Gastrocnemius medialis (tissue), 4 donors: ENCODE measurements around the gene MED12L. TPM values are rescaled to one million over a fixed set of nuclear protein-coding genes. Genes with fewer than 3 reads are reported as not detected.

ENCODE experiments used
- ATAC-seq, 2 donors: fragments of 150-250 bp; one replicate each; pipeline ENCODE4 v1.9.1; 2016
- DNase-seq, 2 donors: peaks; one replicate each; pipeline ENCODE4 v3.0.0-alpha.2; 2019
- H3K27ac ChIP-seq, 4 donors: fragments of 200-600 bp; sonication (generic); 1 replicate in 1 of 4; 2 replicates in 3 of 4; pipeline ENCODE4 v1.5.1; 2016 to 2018; ENCODE audit warnings: mild to moderate bottlenecking in 2 of 4, moderate library complexity in 1 of 4
- H3K27me3 ChIP-seq, 3 donors: fragments of 200-600 bp; sonication (generic) in 2 of 3; 1 replicate in 1 of 3; 2 replicates in 2 of 3; pipeline versions ENCODE4 v1.5.1 to v1.6.0; 2016 to 2019; ENCODE audit warnings: mild to moderate bottlenecking in 1 of 3, moderate library complexity in 1 of 3
- H3K36me3 ChIP-seq, 2 donors: fragments of 200-600 bp; sonication (generic) in 1 of 2; one replicate each; pipeline ENCODE4 v1.5.1; 2017 to 2018
- H3K4me1 ChIP-seq, 2 donors: fragments of 200-600 bp; sonication (generic) in 1 of 2; one replicate each; pipeline ENCODE4 v1.5.1; 2016 to 2017; ENCODE audit warnings: mild to moderate bottlenecking in 2 of 2
- H3K4me3 ChIP-seq, 4 donors: fragments of 200-600 bp; sonication (generic) in 3 of 4; 1 replicate in 1 of 4; 2 replicates in 3 of 4; pipeline ENCODE4 v1.5.1; 2016 to 2019; ENCODE audit warnings: mild to moderate bottlenecking in 2 of 4
- H3K9me3 ChIP-seq, 3 donors: fragments of 200-600 bp; sonication (generic) in 2 of 3; 1 replicate in 1 of 3; 2 replicates in 2 of 3; pipeline ENCODE4 v1.5.1; 2016 to 2019
- POLR2A ChIP-seq, 2 donors: fragments of 450-650 bp; IDR thresholded peaks; one replicate each; pipeline ENCODE4 v1.6.1; 2017; ENCODE audit warnings: antibody characterized with exemption in 2 of 2, mild to moderate bottlenecking in 2 of 2, moderate library complexity in 2 of 2
- in situ Hi-C, 4 donors: fragments of 200-750 bp; cut with MboI; loops; one replicate each; pipeline versions ENCODE4 v1.15.0 to v1.8.0; 2017; ENCODE audit warnings: low sequenced_read_pairs in 4 of 4
- intact Hi-C: fragments of 100-400 bp; cut with DNase I; formaldehyde crosslinking; loops from one replicate; pipeline ENCODE4 v1.15.1; 2023; ENCODE audit warnings: low total_unique reads
- total RNA-seq, 4 donors: library from RNA; depleted of rRNA; stranded (reverse); fragments of >200 nt; gene quantifications; one replicate each; pipeline versions ENCODE4 v1.1.0 to v1.2.3, GENCODE V29; 2016
- TF ChIP-seq, protein P1 (sequence below), 5 experiments: fragments of 450-650 bp in 3 of 5; fragments of 200-600 bp in 2 of 5; sonication (generic) in 2 of 5; IDR thresholded peaks in 4 of 5; conservative IDR thresholded peaks in 1 of 5; 1 replicate in 4 of 5; 2 replicates in 1 of 5; pipeline ENCODE4 v1.5.1; 2016 to 2019; ENCODE audit warnings: antibody characterized with exemption in 5 of 5, mild to moderate bottlenecking in 3 of 5, moderate library complexity in 3 of 5

MED12L gene
- total RNA-seq, 4 donors from 2014 or later, result 0.05 to 1.2 (median 0.10) TPM

DNA sequence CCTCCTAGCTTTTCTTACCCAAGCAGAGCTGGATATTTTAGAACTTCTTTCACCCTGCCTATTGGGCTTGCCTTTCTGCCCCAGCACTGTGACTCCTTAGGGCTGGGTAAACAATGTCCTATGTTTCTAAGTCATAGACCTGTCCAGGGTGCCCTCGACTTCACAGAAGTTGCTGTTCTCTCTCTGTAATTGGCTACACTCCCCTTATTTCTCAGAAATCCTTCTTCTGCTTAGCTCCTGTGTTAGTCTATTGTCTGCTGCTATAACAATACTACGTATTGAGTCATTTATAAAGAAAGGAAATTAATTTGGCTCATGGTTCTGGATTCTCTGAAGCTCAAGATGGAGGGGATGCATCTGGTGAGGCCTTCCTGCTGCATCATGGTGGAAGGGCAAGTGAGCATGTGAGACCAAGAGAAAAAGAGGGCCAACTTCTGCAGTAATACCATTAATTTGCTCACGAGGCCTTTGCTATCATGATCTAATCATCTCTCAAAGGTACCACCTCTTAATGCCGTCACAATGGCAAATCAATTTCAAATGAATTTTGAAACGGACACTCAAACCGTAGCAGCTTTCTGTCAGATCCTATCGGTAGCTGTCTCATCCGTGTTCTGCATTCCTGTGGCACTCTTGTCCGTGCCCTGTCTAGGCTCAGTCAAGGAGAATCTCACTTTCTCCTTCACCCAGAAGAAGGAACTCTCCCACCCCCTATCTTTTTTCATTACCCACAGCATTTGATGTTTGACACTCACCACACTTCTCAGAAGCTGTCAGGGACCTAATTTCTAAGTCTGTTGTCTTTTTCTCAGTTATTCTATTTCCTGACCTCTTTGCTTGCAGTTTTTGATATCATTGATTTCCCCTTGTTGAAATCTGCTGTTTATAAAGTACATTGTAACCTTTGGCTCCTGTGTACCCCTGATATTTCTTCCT lies 139.8 kb downstream of the MED12L start:
- ATAC-seq (no peak), DNase-seq (no peak)
- in situ Hi-C loops, result loop anchor here in 2 of 4 donors (5.0 to 10.0 kb wide), 4 partner anchors 52 to 59 kb away; partner anchors contain the start of gene P2RY14 (in 1 of the 2)
- H3K27me3 ChIP-seq, result no peaks in the 10 kb centered on the region
- peaks cover 10 to 20% of the 10 kb centered on the region in 2 donors for H3K4me1 ChIP-seq
- intact Hi-C loops, result loop anchor here (10.0 kb wide), 1 partner anchor 609 kb away; no protein-coding TSS in a partner anchor
- H3K36me3 ChIP-seq, result no peaks in the 10 kb centered on the region
- no peak for TF ChIP-seq POLR2A (IDR thresholded peaks at IDR 0.05)
- TF ChIP-seq, protein P1, sequence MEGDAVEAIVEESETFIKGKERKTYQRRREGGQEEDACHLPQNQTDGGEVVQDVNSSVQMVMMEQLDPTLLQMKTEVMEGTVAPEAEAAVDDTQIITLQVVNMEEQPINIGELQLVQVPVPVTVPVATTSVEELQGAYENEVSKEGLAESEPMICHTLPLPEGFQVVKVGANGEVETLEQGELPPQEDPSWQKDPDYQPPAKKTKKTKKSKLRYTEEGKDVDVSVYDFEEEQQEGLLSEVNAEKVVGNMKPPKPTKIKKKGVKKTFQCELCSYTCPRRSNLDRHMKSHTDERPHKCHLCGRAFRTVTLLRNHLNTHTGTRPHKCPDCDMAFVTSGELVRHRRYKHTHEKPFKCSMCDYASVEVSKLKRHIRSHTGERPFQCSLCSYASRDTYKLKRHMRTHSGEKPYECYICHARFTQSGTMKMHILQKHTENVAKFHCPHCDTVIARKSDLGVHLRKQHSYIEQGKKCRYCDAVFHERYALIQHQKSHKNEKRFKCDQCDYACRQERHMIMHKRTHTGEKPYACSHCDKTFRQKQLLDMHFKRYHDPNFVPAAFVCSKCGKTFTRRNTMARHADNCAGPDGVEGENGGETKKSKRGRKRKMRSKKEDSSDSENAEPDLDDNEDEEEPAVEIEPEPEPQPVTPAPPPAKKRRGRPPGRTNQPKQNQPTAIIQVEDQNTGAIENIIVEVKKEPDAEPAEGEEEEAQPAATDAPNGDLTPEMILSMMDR (IDR thresholded peaks at IDR 0.05 in 4 of 5, conservative IDR thresholded peaks at IDR 0.05 in 1 of 5), result no peak
- no peak overlapping the region for H3K4me3 ChIP-seq
- no peaks in the 10 kb centered on the region for H3K9me3 ChIP-seq
- H3K27ac ChIP-seq, result peak overlapping the region; percentile 64 to 78 (median 70)

DNA sequence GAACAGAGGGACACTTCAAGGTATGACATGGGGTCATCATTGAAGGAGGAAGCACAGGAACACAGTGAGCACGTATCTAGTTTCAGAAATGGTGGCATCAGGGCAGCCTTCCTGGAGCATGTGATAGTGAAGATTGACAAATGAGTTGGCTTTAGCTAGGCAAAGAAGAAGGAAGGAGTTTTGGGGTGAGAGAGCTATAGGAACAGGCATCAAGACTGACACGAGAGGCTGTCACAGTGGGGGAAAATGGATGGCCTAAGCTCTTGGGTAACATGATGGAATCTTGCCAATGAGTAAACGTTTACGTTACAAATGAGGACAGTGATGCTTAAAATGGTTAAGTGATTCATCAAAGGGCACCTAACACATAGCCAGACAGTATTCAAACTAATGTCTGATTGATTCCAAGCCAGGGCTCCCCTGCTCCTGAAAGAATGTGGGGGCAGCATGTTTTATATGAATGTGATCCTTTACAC lies 140.7 kb downstream of the MED12L start:
- H3K27me3 ChIP-seq, result no peaks in the 10 kb centered on the region
- peak; percentile 75 to 82 for ATAC-seq
- in situ Hi-C loops, result loop anchor here in 2 of 4 donors (5.0 to 10.0 kb wide), 4 partner anchors 51 to 59 kb away; partner anchors contain the start of gene P2RY14 (in 1 of the 2)
- intact Hi-C loops, result loop anchor here (1.0 to 10.0 kb wide), 3 partner anchors 57 to 609 kb away; no protein-coding TSS in a partner anchor
- no peak overlapping the region for H3K4me3 ChIP-seq
- TF ChIP-seq POLR2A (IDR thresholded peaks at IDR 0.05), result no peak
- TF ChIP-seq, protein P1 (IDR thresholded peaks at IDR 0.05 in 4 of 5, conservative IDR thresholded peaks at IDR 0.05 in 1 of 5), result no peak
- no peaks in the 10 kb centered on the region for H3K9me3 ChIP-seq
- no peaks in the 10 kb centered on the region for H3K36me3 ChIP-seq
- peak overlapping the region; percentile 64 to 78 (median 70) for H3K27ac ChIP-seq
- peaks cover 10 to 20% of the 10 kb centered on the region in 2 donors for H3K4me1 ChIP-seq
- DNase-seq, result peak; percentile 23 to 39

DNA sequence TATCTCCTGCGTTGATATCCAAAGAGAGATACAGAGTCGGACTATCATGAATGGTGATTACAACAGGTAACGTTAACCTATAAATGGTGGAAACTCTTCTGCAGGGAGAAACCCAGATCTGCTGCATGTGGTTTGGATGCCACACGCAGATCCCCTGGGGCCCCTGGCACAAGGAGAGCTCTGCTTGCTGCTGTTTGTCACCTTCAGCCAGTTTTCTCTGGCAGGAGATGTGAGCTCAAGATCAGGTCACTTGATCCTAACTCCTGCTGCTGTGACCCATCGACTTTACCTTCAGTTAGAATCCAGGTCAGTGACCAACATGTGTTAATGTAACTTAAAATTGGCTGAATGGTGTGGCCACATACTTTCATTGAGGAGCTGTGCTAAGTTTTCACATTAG lies 141.4 kb downstream of the MED12L start:
- H3K27ac ChIP-seq, result peak overlapping the region; percentile 64 to 78 (median 70)
- no peaks in the 10 kb centered on the region for H3K27me3 ChIP-seq
- peak; percentile 39 to 41 for DNase-seq
- TF ChIP-seq POLR2A (IDR thresholded peaks at IDR 0.05), result no peak
- TF ChIP-seq, protein P1 (IDR thresholded peaks at IDR 0.05 in 4 of 5, conservative IDR thresholded peaks at IDR 0.05 in 1 of 5), result no peak
- peaks cover 10 to 20% of the 10 kb centered on the region in 2 donors for H3K4me1 ChIP-seq
- no peaks in the 10 kb centered on the region for H3K9me3 ChIP-seq
- in situ Hi-C loops, result loop anchor here in 2 of 4 donors (5.0 to 10.0 kb wide), 4 partner anchors 50 to 60 kb away; partner anchors contain the start of gene P2RY14 (in 1 of the 2)
- H3K36me3 ChIP-seq, result no peaks in the 10 kb centered on the region
- intact Hi-C loops, result loop anchor here (1.0 to 10.0 kb wide), 4 partner anchors 56 to 608 kb away; no protein-coding TSS in a partner anchor
- peak; percentile 55 to 74 for ATAC-seq
- H3K4me3 ChIP-seq, result no peak overlapping the region

DNA sequence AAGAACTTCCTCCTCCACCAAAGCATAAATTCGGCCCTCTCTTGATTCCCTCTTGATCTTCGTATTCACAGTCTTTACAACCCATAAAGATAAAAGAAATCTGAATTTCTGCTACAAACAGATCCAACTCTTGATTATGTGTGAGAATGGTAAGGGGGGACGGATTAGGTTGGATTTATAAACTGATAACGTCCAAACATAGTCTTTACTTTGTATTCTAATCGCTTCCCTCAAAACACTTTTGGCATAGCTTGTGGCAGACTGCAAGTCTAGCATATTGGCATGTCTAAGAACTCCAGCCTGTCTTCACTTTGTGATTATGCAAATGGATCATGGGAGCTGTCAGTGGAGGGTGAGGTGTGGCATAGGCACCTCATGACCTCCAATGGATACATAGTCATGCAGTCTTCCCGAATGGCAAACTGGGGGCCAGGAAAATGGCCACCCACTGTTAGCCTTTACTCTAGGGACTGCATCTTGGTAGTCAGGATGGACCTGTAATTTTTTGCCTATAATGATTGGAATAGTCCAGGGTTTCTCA lies 141.9 kb downstream of the MED12L start:
- intact Hi-C loops, result loop anchor here (1.0 to 10.0 kb wide), 3 partner anchors 59 to 607 kb away; no protein-coding TSS in a partner anchor
- in situ Hi-C loops, result loop anchor here in 2 of 4 donors (5.0 to 10.0 kb wide), 4 partner anchors 50 to 60 kb away; partner anchors contain the start of gene P2RY14 (in 1 of the 2)
- H3K27ac ChIP-seq, result peak overlapping the region; percentile 64 to 78 (median 70)
- H3K27me3 ChIP-seq, result no peaks in the 10 kb centered on the region
- TF ChIP-seq, protein P1 (IDR thresholded peaks at IDR 0.05 in 4 of 5, conservative IDR thresholded peaks at IDR 0.05 in 1 of 5), result no peak
- no peak for TF ChIP-seq POLR2A (IDR thresholded peaks at IDR 0.05)
- DNase-seq (no peak), ATAC-seq (peak; percentile 21 to 42)
- H3K9me3 ChIP-seq, result no peaks in the 10 kb centered on the region
- no peak overlapping the region for H3K4me3 ChIP-seq
- H3K4me1 ChIP-seq, result peaks cover 10 to 20% of the 10 kb centered on the region in 2 donors
- no peaks in the 10 kb centered on the region for H3K36me3 ChIP-seq
